Measurements from ENCODE around the gene CD200R1L.

The CD200R1L gene

GRCh38 chr3:112805126-112805525 is 41.5 kb downstream of the CD200R1L start:
- TF ChIP-seq CTCF (IDR thresholded peaks at IDR 0.05; ENCODE audit: low read depth, low read length) = no peak
- DNase-seq (ENCODE audit: extremely low read depth, low read depth) = no peak

GRCh38 chr3:112804021-112804420 is 42.6 kb downstream of the CD200R1L start:
- TF ChIP-seq CTCF (IDR thresholded peaks at IDR 0.05; ENCODE audit: low read depth, low read length) = no peak
- DNase-seq (ENCODE audit: extremely low read depth, low read depth) = no peak

GRCh38 chr3:112803467-112803866 is 43.2 kb downstream of the CD200R1L start:
- DNase-seq (ENCODE audit: extremely low read depth, low read depth) = no peak
- no peak for TF ChIP-seq CTCF (IDR thresholded peaks at IDR 0.05; ENCODE audit: low read depth, low read length)

- DNase-seq (ENCODE audit: extremely low read depth, low read depth) = no peak
- TF ChIP-seq CTCF (IDR thresholded peaks at IDR 0.05; ENCODE audit: low read depth, low read length) = no peak
Measured at GRCh38 chr3:112802338-112802737, 44.3 kb downstream of the CD200R1L start.

GRCh38 chr3:112799946-112800345 is 46.7 kb downstream of the CD200R1L start:
- no peak for DNase-seq (ENCODE audit: extremely low read depth, low read depth)
- no peak for TF ChIP-seq CTCF (IDR thresholded peaks at IDR 0.05; ENCODE audit: low read depth, low read length)

GRCh38 chr3:112794622-112795172 is 52.0 kb downstream of the CD200R1L start:
- no peak for DNase-seq (ENCODE audit: extremely low read depth, low read depth)

More at GRCh38 chr3:112794622-112795172, 52.0 kb downstream of the CD200R1L start:
- TF ChIP-seq CTCF (IDR thresholded peaks at IDR 0.05; ENCODE audit: low read depth, low read length) = no peak
